Coronary artery (tissue), 2 donors: Measurements from ENCODE around the gene NEMP2.

Source experiments
- DNase-seq: peaks from one replicate; pipeline ENCODE4 v3.0.0-alpha.2; 2017; ENCODE audit warnings: low spot score
- H3K27ac ChIP-seq, 2 donors: fragments of 200-600 bp; sonication (generic); one replicate each; pipeline ENCODE4 v1.5.1; 2016 to 2019
- H3K4me3 ChIP-seq: fragments of 200-600 bp; sonication (generic); 2 replicates; pipeline ENCODE4 v1.5.1; 2016; ENCODE audit warnings: mild to moderate bottlenecking, moderate library complexity
- TF ChIP-seq, protein P1 (sequence below): fragments of 200-600 bp; sonication (generic); IDR thresholded peaks from one replicate; pipeline ENCODE4 v1.5.1; 2019; ENCODE audit warnings: antibody characterized with exemption

Gene NEMP2

DNA sequence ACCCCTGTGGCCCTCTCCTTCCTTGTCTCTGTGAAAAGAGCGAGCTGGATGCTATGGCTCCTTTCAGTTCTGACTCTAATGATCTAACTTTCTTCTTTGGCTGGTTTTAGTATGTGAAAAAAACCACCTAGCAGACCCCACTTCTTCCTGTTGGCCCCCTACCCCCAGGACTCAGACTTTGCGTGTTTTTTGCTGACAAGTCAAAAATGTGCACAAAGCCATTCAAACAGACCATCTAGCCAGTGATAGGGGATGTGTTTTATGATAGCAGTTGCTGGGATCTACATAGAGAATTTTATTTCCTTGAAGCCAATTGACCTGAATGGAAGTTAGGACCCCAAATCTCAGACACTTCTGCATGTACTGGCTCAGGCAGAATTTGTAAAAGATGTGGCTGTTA lies 77.3 kb downstream of the NEMP2 start:
- Histone ChIP-seq H3K4me3 (no peak overlapping the region), H3K27ac (no peak overlapping the region)
- TF ChIP-seq, protein P1, sequence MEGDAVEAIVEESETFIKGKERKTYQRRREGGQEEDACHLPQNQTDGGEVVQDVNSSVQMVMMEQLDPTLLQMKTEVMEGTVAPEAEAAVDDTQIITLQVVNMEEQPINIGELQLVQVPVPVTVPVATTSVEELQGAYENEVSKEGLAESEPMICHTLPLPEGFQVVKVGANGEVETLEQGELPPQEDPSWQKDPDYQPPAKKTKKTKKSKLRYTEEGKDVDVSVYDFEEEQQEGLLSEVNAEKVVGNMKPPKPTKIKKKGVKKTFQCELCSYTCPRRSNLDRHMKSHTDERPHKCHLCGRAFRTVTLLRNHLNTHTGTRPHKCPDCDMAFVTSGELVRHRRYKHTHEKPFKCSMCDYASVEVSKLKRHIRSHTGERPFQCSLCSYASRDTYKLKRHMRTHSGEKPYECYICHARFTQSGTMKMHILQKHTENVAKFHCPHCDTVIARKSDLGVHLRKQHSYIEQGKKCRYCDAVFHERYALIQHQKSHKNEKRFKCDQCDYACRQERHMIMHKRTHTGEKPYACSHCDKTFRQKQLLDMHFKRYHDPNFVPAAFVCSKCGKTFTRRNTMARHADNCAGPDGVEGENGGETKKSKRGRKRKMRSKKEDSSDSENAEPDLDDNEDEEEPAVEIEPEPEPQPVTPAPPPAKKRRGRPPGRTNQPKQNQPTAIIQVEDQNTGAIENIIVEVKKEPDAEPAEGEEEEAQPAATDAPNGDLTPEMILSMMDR: no peak
- DNase-seq: no peak

DNA sequence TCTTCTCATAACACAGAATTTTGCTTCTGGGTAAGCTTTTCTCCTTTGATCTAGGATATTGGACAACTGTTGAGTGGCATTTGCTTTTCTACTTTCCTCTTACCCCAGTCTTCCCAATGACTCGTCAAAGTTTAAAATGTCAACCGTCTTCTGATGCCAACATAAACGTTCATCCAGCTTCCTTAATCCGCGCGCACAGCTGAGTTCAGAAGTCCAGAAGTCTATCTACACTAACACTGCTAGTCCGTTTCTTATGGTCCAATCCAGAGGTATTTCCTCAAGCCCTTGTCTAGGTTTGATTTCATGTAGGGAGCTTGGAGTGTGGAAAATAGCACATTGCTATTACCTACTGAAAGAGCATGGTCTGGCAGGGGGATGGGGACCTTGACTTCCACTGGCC lies 77.7 kb downstream of the NEMP2 start:
- Histone ChIP-seq H3K4me3 (no peak overlapping the region), H3K27ac (no peak overlapping the region)
- TF ChIP-seq, protein P1: no peak
- DNase-seq: no peak

- no peak overlapping the region for H3K27ac ChIP-seq
- no peak for DNase-seq
- no peak overlapping the region for H3K4me3 ChIP-seq
- TF ChIP-seq, protein P1: no peak
These were observed 79.0 kb downstream of the NEMP2 start for GRCh38 chr2:190455358-190456095.

- DNase-seq: no peak
- Histone ChIP-seq H3K4me3 (no peak overlapping the region), H3K27ac (no peak overlapping the region)
- TF ChIP-seq, protein P1: no peak
These were observed 79.7 kb downstream of the NEMP2 start for GRCh38 chr2:190454795-190455194.
